GM21737 (cell line): ENCODE data around the gene CORT.
A peak's percentile ranks its signal among the peaks of the same experiment; 100 is the strongest.
"Not testable (repeated sequence)": the region's sequence is repeated elsewhere in the genome, so short reads cannot be mapped to it uniquely, and the experiment has no call there.

Experiments
- ATAC-seq: cut with Tn5 transposase; IDR thresholded peaks from one replicate; pipeline ENCODE4 v1.9.1; 2021; ENCODE audit warnings: mild to moderate bottlenecking, moderate library complexity; ENCODE audit not compliant: unreplicated experiment

Gene CORT

DNA sequence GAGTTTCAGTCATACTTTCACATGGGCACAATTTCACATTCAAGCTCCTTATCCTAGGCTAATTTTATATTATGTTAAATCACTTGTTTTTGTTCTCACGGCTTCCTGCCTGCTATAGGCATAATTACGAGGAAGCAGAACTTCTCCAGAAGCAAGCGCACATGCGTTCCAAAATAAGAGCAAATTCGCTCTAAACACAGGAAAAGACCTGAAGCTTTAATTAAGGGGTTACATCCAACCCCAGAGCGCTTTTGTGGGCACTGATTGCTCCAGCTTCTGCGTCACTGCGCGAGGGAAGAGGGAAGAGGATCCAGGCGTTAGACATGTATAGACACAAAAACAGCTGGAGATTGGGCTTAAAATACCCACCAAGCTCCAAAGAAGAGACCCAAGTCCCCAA, at the start of gene CORT:
Gene CORT (plus strand): TSS at position 281 of the 400 bp plus-strand sequence. CDS start 193 bp downstream, outside the sequence.
- no peak for ATAC-seq

GRCh38 chr1:10401281-10401680, 48.5 kb upstream of the CORT start:
- no peak for ATAC-seq

GRCh38 chr1:10402729-10403274, 47.0 kb upstream of the CORT start:
- no peak for ATAC-seq

GRCh38 chr1:10407201-10407600, 42.6 kb upstream of the CORT start:
- ATAC-seq: no peak

DNA sequence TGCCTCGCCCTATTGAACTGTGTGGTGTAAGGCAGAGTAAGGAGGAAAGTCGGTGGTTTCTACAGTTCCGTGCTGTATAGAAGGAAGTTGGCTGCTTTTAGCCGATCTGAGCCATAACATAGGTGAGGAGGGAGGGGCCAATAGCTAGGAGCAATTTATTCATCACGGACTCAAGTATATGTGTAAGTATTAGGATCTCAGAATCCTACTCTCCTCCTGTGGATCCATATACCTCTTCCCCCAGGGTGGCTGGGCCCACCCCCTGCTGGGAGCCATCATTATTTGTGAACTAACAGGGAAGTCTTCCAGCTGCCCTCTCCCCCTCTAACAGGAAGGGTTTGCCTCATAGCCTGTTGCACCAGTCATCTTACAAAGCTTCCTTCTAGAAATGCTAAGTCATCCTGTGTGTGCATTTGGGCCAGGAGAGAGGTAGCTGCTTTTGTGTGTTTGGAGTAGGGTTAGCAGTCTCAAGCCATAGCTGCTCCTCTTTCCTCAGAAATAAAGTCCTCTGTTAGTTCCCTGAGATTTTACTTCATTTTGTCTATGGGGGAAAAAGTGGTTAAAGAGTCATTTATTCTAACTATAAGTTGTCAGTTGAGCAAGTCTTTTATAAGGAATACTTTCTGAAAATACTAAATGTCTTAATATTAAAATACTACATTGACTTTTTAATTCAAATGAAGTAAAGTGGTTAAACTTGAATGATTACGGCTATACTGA, 34.5 kb upstream of the CORT start:
- ATAC-seq: no peak

- ATAC-seq: not testable (repeated sequence)
Observed at GRCh38 chr1:10415967-10416366, 33.9 kb upstream of the CORT start.

- ATAC-seq: not testable (repeated sequence)
Observed at GRCh38 chr1:10418741-10419140, 31.1 kb upstream of the CORT start.

GRCh38 chr1:10419351-10419750, 30.5 kb upstream of the CORT start:
- ATAC-seq: no peak

GRCh38 chr1:10421637-10422036, 28.2 kb upstream of the CORT start:
- no peak for ATAC-seq

- no peak for ATAC-seq
Observed at GRCh38 chr1:10424034-10424433, 25.8 kb upstream of the CORT start.

DNA sequence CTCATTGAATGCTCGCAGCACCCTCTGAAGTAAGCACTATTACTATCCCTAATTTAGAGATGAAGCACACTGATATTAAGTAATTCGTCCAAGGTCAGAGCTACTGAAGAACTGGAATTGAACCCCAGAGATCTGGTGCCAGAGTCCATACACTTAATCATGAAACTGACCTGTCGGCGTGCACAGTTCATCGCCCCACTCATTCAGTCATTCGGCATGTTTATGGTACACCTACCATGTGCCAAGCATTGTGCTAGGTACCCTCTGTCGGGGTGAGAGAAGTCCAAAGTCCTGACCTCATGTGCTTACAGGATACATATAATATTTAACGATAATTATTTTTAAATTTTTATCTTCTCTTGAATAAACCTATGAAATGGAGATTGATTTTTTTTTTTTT, 25.2 kb upstream of the CORT start:
- ATAC-seq: no peak

DNA sequence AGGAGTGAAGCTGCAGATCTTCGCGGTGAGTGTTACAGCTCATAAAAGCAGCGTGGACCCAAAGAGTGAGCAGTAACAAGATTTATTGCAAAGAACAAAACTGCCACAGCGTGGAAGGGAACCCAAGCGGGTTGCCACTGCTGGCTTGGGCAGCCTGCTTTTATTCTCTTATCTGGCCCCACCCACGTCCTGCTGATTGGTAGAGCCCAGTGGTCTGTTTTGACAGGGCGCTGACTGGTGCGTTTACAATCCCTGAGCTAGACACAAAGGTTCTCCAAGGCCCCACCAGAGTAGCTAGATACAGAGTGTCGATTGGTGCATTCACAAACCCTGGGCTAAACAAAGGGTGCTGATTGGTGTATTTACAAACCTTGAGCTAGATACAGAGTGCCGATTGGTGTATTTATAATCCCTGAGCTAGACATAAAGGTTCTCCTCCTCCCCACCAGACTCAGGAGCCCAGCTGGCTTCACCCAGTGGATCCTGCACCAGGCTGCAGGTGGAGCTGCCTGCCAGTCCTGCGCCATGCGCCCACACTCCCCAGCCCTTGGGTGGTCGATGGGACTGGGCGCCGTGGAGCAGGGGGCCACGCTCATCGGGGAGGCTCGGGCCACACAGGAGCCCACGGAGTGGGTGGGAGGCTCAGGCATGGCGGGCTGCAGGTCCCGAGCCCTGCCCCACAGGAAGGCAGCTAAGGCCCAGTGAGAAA, 23.9 kb upstream of the CORT start:
- not testable (repeated sequence) for ATAC-seq

DNA sequence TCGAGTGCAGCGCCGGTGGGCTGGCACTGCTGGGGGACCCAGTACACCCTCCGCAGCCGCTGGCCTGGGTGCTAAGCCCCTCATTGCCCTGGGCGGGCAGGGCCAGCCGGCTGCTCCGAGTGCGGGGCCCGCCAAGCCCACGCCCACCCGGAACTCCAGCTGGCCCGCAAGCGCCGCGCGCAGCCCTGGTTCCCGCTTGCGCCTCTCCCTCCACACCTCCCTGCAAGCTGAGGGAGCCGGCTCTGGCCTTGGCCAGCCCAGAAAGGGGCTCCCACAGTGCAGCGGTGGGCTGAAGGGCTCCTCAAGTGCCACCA, 23.3 kb upstream of the CORT start:
- ATAC-seq: not testable (repeated sequence)

GRCh38 chr1:10428984-10429383, 20.8 kb upstream of the CORT start:
- ATAC-seq: no peak

GRCh38 chr1:10429868-10430215, 20.0 kb upstream of the CORT start:
- ATAC-seq: no peak

GRCh38 chr1:10430216-10431069, 19.4 kb upstream of the CORT start, which contains the start of gene CENPS:
Gene CENPS (plus strand): TSS chr1:10430433. CDS start chr1:10430518, 85 bp downstream.
- ATAC-seq: peak; percentile 73

DNA sequence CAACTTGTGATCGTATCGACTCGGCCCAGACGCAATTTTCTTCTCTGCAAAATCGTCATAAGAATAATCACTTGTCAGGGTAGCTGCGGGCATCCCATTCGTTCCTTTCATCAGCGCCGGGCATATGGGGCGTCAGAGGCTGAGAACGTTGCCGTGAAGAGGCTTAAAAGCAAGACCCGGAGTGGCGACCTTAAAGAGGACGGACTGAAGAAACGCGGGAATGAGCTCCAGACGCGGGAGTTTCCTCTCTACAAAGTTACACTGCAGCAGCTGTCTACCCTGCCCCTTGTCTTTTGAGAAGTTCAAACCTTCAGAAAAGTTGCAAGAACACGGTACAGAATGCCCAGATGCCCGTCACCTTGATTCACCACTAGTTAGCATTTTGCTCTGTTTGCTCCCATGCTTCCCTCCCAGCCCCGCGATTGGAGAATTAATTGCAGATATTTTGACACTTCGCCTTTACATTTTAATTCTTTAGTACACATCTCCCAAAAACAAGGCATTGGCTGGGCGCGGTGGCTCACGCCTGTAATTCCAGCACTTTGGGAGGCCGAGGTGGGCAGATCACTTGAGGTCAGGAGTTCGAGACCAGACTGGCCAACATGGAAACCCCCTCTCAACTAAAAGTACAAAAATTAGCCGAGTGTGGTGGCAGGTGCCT, 18.6 kb upstream of the CORT start:
- ATAC-seq: no peak

GRCh38 chr1:10432910-10433700, 16.7 kb upstream of the CORT start:
- ATAC-seq: no peak

- no peak for ATAC-seq
Observed at GRCh38 chr1:10433790-10434189, 16.0 kb upstream of the CORT start.

DNA sequence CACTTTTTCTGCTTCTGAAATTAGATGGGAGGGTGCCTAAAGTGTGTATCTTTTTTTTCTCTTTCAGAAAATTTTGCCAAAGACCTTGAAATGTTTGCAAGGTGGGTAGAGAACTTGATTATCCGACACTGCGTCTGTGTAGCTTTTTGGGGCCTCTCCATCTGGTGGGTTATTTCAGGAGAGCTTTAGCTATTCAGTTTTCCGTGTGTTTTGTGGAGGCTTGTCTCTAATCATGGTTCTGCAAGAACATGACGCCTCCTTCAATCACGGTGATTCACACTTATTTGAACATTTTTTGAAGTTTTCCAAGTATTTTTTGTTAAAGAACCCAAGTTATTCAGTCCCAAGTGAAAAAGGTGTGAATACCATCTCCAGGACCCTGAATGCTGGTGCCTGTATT, 15.2 kb upstream of the CORT start:
- ATAC-seq: no peak
